ENCODE measurements around the gene COL12A1.

DNA sequence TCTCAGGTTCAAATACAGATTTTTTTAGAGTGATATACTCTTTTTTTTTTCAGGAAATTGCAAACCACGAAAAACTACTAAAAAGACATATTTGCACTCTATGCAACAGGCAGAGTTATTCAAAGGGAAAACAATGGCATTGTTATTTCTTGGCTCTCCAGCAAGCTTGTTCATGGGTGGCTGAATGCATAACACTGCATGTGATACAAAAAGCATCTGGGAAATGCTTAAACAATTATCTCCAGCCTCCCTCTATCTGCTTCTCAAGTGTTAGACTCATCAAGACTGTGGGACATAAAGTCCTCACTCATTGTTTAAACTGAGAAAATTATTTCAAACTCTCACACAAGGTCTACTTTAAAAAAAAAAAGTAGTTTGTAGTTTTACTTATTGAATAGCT, 7.3 kb upstream of the COL12A1 start:
- TF ChIP-seq YY1 (IDR thresholded peaks at IDR 0.05; ENCODE audit: insufficient read depth, insufficient read length) (no peak), ZNF274 (IDR thresholded peaks at IDR 0.05; ENCODE audit: low read depth, low read length) (no peak), SUZ12 (IDR thresholded peaks at IDR 0.05; ENCODE audit: extremely low read depth, insufficient read depth, insufficient read length) (no peak)
